NCI-H2107 treated with DMSO at 0.1 percent for 48 hours (cell line): ENCODE results near the gene POU3F1.

ENCODE experiments used
- DNase-seq: peaks from one replicate; lab custom pipeline; 2025; ENCODE audit not compliant: unreplicated experiment; lab: John Stamatoyannopoulos, UW

Gene POU3F1

GRCh38 chr1:38073534-38074301 is 27.1 kb upstream of the POU3F1 start:
- DNase-seq, result no peak

GRCh38 chr1:38072858-38073257 is 26.3 kb upstream of the POU3F1 start:
- no peak for DNase-seq

- DNase-seq, result no peak
Observed at GRCh38 chr1:38071312-38072256, 25.0 kb upstream of the POU3F1 start.

- DNase-seq, result no peak
Observed at GRCh38 chr1:38068980-38069340, 22.4 kb upstream of the POU3F1 start.

- no peak for DNase-seq
Observed at GRCh38 chr1:38068220-38068979, 21.8 kb upstream of the POU3F1 start.

- DNase-seq, result no peak
Observed at GRCh38 chr1:38064197-38064903, 17.8 kb upstream of the POU3F1 start.

- no peak for DNase-seq
Observed at GRCh38 chr1:38063616-38064015, 17.0 kb upstream of the POU3F1 start.

- peak; percentile 51 for DNase-seq
Observed at GRCh38 chr1:38062361-38063288, 16.0 kb upstream of the POU3F1 start.

GRCh38 chr1:38061883-38062328 is 15.3 kb upstream of the POU3F1 start:
- DNase-seq, result no peak

GRCh38 chr1:38061290-38061689 is 14.7 kb upstream of the POU3F1 start:
- DNase-seq, result no peak

GRCh38 chr1:38060498-38060897 is 13.9 kb upstream of the POU3F1 start:
- DNase-seq, result no peak

GRCh38 chr1:38059635-38060250 is 13.2 kb upstream of the POU3F1 start:
- no peak for DNase-seq

- no peak for DNase-seq
Observed at GRCh38 chr1:38055965-38056364, 9.4 kb upstream of the POU3F1 start.

- no peak for DNase-seq
Observed at GRCh38 chr1:38055398-38055797, 8.8 kb upstream of the POU3F1 start.

GRCh38 chr1:38053416-38054091 is 7.0 kb upstream of the POU3F1 start:
- peak; percentile 11 for DNase-seq

- no peak for DNase-seq
Observed at GRCh38 chr1:38052750-38053415, 6.3 kb upstream of the POU3F1 start.

- no peak for DNase-seq
Observed at GRCh38 chr1:38051079-38051543, 4.5 kb upstream of the POU3F1 start.
